GM20000 (cell line): ENCODE data around the gene FBXW4.

Experiments used
- DNase-seq: peaks from one replicate; pipeline ENCODE4 v3.0.0; 2012; ENCODE audit warnings: low spot score
- CTCF ChIP-seq: IDR thresholded peaks from 2 replicates; pipeline ENCODE4 v1.5.1; 2012; ENCODE audit warnings: mild to moderate bottlenecking, control low read depth; ENCODE audit errors: extremely low read depth, missing control alignments

Gene FBXW4

GRCh38 chr10:101630633-101630920, 64.4 kb downstream of the FBXW4 start:
- no peak for DNase-seq
- no peak for TF ChIP-seq CTCF

- TF ChIP-seq CTCF = no peak
- DNase-seq = no peak
These were observed 64.9 kb downstream of the FBXW4 start for GRCh38 chr10:101629837-101630632.

- no peak for TF ChIP-seq CTCF
- DNase-seq = no peak
These were observed 69.1 kb downstream of the FBXW4 start for GRCh38 chr10:101625821-101626412.

GRCh38 chr10:101624526-101625102, 70.4 kb downstream of the FBXW4 start:
- TF ChIP-seq CTCF = no peak
- no peak for DNase-seq

GRCh38 chr10:101623528-101623927, 71.4 kb downstream of the FBXW4 start:
- no peak for TF ChIP-seq CTCF

GRCh38 chr10:101619983-101620382, 75.0 kb downstream of the FBXW4 start:
- DNase-seq = no peak
- TF ChIP-seq CTCF = no peak

More at GRCh38 chr10:101623528-101623927, 71.4 kb downstream of the FBXW4 start:
- no peak for DNase-seq

- no peak for DNase-seq
- no peak for TF ChIP-seq CTCF
These were observed 76.1 kb downstream of the FBXW4 start for GRCh38 chr10:101618871-101619270.
